HG03103 (cell line): ENCODE measurements around the gene UBE2F.
"Not testable (repeated sequence)": the region's sequence is repeated elsewhere in the genome, so short reads cannot be mapped to it uniquely, and the experiment has no call there.

Experiments used
- ATAC-seq: cut with Tn5 transposase; IDR thresholded peaks from one replicate; pipeline ENCODE4 v1.9.1; 2021; ENCODE audit warnings: low read depth; ENCODE audit not compliant: unreplicated experiment

UBE2F gene

DNA sequence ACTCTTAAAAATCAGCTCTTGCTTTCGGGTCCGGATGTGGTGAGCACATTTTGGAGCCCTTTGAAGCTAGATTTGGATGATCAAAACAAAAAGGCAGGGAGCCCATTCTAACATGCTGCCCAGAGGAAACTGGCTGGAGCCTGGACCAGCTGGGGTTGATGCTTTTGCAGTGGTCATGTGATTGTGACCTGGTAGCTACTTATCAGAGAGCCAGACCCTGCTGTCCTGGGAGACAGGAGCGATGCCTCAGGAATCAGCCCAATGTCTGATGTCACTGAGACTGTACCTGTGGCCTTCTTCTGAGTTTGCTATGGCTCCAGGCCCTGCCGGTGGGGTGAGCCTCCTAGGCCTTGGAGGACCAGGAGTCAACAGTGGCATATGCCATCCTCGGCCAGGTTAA lies 75.3 kb downstream of the UBE2F start:
- no peak for ATAC-seq

DNA sequence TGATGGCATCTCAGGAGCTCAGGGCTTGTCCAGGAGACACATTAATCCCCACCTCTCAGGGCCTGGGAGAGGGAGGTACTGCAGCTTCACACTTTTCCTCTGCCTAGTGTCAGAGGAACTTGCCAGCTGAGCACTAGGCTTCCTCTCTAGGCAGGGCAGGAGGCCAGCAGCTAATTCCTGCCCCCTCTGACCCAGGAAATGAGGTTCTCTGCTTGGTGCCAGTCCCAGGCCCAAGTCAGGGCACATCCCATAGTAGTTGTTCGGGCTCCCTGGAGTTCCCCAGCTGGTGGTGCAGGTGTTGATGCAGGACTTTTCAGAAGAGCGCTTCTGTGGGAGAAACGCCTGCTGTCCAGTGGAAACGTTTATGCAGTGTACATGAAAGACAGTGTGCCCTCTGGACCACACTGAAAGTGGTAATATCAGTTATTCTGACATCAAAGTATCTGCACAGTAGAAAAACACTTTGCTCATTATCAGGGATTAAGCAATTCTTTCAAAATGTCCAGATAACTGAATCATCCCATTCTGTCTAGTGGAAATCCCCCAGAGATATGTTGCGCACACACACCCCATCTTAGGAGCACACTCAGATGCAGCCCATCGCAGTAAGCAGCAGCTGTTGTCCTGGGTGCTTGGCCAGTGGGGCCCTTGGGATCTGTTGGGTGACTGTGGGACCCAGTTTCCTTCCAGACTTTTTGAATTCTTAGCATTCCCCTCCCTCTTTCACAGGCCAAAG lies 76.2 kb downstream of the UBE2F start:
- no peak for ATAC-seq

DNA sequence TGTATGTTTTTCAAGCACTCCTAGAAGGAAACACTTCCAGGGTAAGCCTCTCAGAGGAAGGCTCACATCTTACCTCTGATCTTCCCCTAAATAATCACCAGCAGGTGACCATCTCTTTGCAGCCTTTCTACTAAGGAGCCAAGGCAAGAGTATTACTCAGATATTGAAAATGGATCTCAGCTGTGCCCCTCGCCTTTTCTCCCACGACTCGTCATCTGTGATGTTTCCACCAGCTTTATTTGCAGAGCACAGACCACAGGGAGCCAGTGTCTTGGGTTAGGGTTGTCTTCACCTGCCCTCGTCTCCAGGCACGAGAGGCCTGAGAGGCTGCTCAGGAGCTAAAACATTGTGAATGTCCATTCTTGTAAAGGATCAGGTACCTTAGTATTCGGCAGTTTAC lies 77.0 kb downstream of the UBE2F start:
- no peak for ATAC-seq

DNA sequence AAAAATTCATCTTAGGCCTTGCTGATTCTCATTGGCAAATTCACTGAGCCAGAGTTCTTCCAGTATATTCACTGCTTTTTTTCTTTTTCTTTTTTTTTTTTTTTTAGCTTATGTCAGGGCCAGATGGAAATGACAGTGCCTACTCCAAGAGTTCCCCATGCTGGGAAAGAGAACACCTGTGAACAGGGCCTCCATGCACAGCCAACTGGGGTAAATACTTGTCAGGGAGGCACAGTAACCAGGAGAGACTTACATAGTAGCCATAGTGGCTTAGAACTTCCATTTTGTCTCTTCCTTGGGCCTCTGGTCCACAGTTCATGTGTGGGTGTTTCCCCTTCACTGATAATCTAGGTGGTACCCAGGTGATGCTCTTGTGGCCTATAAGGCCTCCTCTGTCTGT lies 78.8 kb downstream of the UBE2F start:
- no peak for ATAC-seq

DNA sequence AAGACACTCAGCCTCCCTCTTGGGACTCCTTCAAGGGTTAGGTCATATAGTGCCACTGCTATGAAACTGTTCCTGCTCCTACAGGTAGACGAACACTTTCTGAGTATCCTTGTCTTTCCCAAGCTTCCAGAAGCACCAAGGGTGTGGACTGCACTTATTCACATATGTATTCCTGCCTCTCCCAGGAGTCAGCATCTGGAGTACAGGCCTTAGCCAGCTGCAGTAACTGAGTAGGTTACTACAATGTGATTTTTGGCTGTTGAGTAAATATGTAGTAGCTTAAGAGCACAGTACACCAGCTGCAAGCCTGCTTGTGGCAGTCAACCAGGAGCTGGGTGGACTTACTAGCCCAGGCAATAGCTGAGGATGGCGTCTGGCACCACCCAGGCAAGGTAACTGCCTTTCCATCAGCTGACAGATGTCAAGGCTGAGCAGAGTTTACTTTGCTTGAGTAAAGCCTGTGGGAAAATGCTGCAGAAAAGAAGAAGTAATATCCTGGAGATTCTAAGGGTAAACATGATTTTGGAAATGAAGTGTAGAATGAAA lies 80.0 kb downstream of the UBE2F start:
- ATAC-seq: no peak

DNA sequence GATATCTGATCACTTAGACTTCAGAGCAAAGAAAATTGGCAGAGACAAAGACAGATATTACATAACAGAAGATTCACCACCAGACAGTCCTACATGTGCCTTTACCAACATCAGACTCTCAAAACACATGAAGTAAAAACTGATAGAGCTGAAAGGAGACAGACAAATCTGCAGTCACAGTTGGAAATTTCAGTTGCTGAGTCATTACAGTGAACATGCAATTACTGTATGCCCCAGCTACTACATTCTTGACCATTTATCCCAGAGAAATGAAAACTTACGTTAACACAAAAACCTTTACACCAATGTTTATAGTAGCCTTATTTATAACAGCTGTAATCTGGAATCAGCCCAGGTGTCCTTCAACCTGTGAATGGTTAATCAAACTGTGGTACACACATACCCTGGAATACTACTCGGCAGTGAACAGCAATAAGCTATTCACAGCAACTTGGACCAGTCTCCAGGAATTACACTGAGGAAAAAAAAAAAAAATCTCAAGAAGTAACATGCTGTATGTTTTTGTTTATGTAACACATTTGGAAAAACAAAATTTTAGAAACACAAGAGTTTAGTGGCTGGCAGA lies 86.5 kb downstream of the UBE2F start:
- no peak for ATAC-seq

DNA sequence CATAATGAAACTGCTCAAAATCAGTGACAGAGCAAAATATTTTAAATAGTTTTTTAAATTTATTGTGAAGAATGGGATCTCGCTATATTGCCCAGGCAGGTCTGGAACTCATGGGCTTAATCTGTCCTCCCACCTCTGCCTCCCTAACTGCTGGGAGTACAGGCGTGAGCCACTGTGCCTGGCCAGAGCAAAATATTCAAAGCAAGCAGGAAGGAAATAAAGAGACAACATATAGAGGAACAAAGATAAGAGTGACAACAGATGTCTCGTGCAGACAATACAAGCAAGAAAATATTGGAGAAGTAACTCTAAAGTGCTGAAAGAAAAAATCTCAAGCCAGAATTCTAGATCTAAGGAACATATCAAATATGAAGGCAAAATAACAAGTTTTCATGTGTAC lies 89.0 kb downstream of the UBE2F start:
- ATAC-seq: no peak

DNA sequence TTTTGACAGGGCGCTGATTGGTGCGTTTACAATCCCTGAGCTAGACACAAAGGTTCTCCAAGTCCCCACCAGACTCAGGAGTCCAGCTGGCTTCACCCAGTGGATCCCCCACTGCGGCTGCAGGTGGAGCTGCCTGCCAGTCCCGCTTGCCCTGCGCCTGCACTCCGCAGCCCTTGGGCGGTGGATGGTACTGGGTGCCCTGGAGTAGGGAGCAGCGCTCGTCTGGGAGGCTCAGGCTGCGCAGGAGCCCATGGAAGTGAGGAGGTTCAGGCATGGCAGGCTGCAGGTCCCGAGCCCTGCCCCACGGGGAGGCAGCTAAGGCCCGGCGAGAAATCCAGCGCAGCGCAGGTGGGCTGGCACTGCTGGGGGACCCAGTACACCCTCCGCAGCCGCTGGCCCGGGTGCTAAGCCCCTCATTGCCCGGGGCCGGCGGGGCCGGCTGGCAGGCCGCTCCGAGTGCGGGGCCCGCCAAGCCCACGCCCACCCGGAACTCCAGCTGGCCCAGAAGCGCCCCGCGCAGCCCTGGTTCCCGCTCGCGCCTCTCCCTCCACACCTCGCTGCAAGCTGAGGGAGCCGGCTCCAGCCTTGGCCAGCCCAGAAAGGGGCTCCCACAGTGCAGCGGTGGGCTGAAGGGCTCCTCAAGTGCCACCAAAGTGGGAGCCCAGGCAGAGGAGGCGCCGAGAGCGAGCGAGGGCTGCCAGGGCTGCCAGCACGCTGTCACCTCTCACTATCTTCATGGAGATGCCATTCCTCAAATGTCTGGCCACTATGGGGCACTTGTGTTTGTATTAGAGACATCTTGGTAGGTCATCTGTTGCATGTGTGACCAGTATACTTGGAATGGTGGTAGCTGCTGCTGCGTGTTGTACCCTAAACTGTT lies 91.1 kb downstream of the UBE2F start:
- not testable (repeated sequence) for ATAC-seq

DNA sequence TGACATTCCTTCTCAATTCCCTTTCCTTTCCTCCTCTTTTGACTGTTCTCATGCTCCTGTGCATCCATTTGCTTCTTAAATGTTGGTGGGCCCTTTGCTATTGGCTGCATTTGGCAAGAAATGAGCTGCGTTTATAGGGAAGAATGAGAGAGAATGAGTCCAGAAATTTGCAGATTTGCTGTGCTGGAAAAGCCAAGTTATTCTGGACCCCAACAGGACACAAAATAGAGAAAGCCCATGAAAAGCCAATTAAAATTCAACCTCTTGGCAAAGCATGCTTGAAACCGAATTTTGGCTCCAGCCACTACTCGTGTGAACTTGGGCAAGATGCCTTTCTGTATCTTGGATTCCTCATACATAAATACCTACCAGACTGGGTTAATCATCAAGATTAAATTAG lies 92.7 kb downstream of the UBE2F start:
- no peak for ATAC-seq

DNA sequence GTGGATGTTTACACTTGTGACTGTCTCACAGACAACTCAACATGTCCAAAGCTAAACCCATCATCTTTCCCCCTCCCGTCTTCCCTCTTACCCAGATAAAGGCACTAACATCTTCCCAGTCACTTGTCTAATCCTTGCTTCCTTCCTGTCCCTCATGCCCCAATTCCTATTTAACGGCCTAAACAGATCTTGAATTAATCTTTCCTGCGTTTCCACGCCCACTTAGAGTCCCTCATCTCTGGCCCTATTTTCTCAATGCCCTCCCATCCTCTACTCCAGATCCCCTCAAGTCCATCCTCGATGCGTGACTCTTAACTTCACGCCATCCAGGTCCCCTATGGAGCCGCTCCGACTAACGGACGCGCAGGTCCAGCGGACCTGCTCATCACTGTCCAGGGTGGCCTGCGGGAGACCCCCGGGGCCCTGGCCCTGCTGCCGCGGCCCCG lies 93.3 kb downstream of the UBE2F start:
- ATAC-seq: no peak

DNA sequence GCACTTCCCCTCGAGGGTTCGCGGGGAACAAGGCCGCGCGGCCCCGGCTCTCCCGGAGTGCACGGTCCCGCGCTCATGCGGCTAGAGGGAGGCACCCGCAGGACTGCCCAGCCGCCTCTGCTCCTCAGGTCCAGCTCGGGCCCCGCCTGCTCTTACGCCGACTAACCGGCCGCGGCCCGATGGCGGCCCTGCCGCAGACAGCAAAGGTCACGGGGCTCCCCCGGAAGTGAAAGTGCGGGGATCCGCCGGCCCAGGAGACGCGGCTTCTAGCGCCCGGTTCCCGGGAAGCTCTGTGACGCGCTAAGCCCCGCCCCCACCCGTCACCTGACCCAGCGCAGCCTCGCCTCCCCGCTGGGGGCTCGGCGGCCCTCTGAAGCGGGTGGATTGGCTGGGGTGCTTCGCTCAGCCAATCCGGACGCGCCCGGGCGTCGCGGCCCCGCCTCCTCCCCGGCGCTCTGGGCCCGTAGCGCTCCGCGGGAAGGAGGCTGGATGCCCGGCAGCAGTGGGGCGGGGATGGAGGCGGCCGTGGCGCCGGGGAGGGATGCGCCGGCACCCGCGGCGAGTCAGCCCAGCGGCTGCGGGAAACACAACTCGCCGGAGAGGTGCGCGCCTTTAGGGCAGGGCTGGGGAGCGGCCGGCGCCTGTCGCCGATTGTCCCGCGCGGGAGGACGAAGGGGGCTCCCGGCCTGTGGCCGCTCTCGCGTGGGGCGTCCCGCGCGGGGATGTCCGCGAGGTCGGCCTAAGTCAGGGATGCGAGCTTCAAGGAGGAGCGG lies 93.9 kb downstream of the UBE2F start, which contains the start of gene SCLY:
Gene SCLY (plus strand): TSS at position 460 of the 773 bp plus-strand sequence. CDS start 54 bp downstream, at position 514.
- peak; percentile 88 for ATAC-seq

DNA sequence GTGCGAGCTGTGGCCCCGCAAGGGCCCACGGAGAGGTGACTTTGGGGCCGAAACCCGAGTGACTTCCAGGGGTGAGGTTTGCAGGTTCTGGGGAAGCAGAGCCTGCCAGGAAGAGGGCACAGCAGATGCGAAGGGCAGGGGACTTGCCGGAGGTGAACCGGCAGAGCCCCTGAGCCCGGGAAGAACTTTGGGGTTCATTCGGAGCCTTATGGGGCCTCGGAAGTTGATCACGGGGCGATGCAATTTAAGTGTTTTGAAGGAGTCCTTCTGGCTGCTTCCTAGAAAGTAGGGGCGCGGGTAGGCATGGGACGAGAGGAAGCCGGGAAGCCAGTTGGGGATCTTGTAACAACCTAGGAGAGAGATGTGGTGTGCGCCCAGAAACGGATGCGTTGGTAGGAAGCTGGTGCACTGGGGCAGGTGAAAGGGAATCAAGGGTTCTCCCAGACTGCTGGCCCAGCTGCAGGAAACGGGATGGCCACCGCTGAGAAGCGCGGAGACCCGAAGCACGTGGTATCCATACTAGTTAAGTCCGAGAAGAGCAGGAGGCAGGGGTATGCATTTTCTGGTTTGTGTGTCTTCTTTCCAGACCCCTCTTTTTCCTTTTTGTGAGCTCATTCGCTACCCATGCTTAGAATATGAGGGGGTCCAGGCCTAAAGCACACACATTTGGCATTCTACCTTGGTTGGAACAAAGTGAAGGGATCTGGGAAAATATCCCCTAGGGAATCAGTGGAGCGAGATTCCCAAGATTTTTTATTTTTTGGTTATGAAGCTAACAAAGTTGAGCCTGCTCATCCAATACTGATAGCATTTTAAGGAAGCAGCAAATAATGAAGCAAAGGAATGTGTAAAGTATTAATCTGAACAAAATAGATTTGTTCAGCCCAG lies 94.7 kb downstream of the UBE2F start:
- peak; percentile 5 for ATAC-seq

DNA sequence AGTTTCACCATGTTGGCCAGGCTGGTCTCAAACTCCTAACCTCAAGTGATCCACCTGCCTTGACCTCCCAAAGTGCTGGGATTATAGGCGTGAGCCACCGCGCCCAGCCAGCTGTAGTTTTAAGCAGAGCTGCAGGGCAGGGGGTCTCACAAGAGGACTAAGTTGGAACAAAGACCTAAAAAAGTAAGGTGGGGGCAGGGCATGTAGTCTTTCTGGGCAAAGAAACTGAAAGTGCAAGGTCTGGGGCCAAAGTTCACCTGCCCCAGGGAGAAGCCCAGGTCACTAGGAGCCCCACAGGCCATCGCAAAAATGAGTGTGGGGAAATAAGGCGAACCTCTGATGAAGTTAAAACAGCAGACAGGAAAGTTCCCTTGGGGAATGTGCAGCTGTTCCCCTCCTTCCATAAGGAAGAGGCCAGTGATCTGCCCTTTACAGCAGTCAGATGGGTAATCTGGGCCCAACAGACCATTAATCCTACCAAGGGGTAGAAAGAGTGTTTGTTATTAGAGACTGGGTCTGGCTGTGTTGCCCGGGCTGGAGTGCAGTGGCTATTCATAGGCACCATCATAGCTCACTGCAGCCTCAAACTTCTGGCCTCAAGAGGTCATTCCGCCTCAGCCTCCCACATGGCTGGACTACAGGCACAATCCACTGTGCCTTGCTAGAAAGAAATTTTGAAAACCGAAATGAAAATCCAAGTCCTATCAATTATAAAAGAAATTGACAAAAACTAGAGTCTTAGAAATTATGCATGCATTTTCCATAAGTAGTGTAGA lies 96.8 kb downstream of the UBE2F start:
- ATAC-seq: no peak

DNA sequence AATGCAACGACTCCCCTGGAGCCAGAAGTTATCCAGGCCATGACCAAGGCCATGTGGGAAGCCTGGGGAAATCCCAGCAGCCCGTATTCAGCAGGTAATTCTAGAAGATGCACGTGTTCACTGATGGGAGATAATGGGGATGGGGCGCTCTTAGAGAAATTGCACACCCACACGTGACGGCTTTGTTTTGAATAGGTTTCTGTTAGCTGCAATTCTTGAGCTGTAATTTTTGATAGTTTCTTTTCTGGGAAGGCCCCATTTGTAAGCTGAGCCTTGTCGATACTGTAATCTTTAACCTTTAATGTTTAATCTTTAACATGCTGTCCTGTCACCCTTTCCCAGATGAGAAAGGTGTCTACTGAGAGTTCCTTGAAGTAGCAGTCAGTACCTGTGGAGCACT lies 97.6 kb downstream of the UBE2F start:
- ATAC-seq: no peak

DNA sequence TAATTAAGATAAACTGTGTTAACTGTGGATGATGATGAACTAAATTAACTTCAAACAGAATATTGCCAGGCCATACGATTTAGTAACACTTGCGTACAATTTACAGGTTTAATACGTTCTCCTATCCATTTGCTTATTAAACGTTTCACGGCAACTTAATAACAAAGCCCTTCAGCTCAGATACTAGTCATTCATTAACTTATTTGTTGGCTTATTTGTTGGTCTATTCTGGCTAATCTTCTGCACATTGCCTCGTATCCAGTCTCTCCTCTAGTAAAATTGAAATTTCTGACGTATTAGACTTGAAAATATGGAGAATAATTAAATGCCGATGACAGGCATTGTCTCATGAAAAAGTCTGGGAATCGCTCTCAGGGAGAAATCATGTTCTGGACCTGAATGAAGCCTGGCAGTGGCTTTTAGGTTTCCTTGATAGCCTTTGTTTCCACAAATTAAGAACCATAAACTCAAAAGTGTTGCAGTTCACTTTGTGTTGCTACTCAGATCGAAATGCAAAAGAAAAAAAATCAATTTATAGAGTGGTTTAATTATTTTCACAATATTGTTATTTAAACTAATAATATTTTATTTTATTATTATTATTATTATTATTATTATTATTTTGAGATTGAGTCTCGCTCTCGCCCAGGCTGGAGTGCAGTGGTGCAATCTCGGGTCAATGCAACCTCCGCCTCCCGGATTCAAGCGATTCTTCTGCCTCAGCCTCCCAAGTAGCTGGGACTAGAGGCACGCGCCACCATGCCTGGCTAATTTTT lies 98.4 kb downstream of the UBE2F start:
- ATAC-seq: no peak

DNA sequence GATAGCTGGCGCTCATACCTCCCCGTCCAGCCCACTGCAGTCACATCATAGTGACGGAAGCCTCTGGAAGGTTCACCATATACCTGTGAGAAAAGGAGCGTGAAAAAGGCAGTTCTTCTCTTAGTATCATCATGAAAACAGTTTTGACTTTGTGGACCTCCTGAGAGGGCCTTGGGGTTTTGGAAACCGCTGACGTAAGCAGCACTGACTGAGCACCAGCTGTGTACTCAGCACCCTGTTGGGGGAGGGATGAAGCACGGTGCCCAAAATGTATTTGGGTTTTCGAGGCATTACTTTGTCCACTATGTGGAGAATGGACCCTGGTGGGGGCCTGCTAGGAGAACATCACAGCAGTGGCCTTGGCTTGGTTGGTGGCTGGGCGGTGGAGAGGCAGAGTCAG lies 99.4 kb downstream of the UBE2F start:
- ATAC-seq: no peak

DNA sequence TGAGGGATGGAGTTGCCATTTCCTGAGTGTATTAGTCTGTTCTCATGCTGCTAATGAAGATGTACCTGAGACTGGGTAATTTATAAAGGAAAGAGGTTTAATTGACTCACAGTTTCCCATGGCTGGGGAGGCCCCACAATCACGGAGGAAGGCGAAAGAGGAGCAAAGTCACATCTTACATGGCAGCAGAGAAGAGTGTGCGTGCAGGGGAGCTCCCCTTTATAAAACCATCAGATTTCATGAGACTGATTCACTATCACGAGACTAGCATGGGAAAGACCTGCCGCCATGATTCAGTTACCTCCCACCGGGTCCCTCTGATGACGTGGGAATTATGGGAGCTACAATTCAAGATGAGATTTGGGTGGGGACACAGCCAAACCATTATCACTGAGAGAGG lies 99.9 kb downstream of the UBE2F start:
- not testable (repeated sequence) for ATAC-seq

DNA sequence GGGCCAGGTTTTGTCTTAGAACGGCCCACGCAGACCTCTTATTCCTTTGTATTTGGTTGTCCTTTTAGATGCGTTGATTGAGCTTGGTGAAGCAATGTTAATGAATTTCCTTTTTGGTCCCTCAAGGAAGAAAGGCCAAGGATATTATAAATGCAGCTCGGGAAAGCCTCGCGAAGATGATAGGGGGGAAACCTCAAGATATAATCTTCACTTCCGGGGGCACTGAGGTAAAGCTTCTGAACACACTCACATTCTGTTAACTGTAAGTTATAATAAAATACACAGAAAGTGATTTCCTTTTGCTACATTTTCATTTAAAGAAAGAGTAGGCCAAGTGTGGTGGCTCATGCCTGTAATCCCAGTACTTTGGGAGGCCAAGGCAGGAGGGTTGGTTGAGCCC lies 101.1 kb downstream of the UBE2F start:
- no peak for ATAC-seq
